Keratinocyte (primary cell): Measurements from ENCODE around the gene PCK1. TPM values are rescaled to one million over a fixed set of nuclear protein-coding genes. Genes with fewer than 3 reads are reported as not detected.

Experiments used
- DNase-seq: peaks from one replicate; pipeline ENCODE4 v3.0.0-alpha.2; 2011; ENCODE audit warnings: low read depth, missing footprints, low spot score
- FAIRE-seq: peaks from 2 replicates; lab custom pipeline; 2011; peaks lifted over from hg19 to GRCh38; lab: Jason Lieb, UNC
- H2AFZ ChIP-seq: 2 replicates; pipeline ENCODE4 v1.6.0; 2012; ENCODE audit warnings: low read length, control low read depth, inconsistent platforms; ENCODE audit not compliant: control insufficient read depth
- H3K27ac ChIP-seq: 2 replicates; pipeline ENCODE4 v1.5.1; 2011; ENCODE audit warnings: low read length; ENCODE audit not compliant: control insufficient read depth, insufficient read depth
- H3K27me3 ChIP-seq: 3 replicates; pipeline ENCODE4 v1.6.0; 2011; ENCODE audit warnings: low read length; ENCODE audit not compliant: control insufficient read depth, insufficient read depth; ENCODE audit errors: extremely low read depth
- H3K36me3 ChIP-seq, 2 experiments: 2 replicates in 1 of 2; 3 replicates in 1 of 2; pipeline ENCODE4 v1.5.1; 2011; ENCODE audit warnings: low read length in 2 of 2, mild to moderate bottlenecking in 1 of 2; ENCODE audit not compliant: control insufficient read depth in 2 of 2, insufficient read depth in 2 of 2; ENCODE audit errors: extremely low read depth in 1 of 2
- H3K4me1 ChIP-seq: 3 replicates; pipeline ENCODE4 v1.5.1; 2011; ENCODE audit warnings: low read length; ENCODE audit not compliant: control insufficient read depth, insufficient read depth; ENCODE audit errors: extremely low read depth
- H3K4me2 ChIP-seq: 3 replicates; pipeline ENCODE4 v1.6.0; 2011; ENCODE audit warnings: low read depth, low read length; ENCODE audit not compliant: control insufficient read depth, insufficient read depth; ENCODE audit errors: extremely low read depth
- H3K4me3 ChIP-seq, 3 experiments: fragments of 200-600 bp in 1 of 3; sonication (generic) in 1 of 3; 2 replicates in 2 of 3; 3 replicates in 1 of 3; pipeline ENCODE4 v1.5.1; 2011 to 2016; ENCODE audit warnings: low read length in 3 of 3, mild to moderate bottlenecking in 3 of 3, control low read depth in 2 of 3, inconsistent platforms in 1 of 3, low read depth in 1 of 3, mixed read lengths in 1 of 3, mixed run types in 1 of 3, moderate library complexity in 1 of 3; ENCODE audit not compliant: control insufficient read depth in 2 of 3, insufficient read depth in 2 of 3; ENCODE audit errors: extremely low read depth in 1 of 3
- H3K79me2 ChIP-seq: 2 replicates; pipeline ENCODE4 v1.6.0; 2012; ENCODE audit warnings: low read length; ENCODE audit not compliant: control insufficient read depth, insufficient read depth
- H3K9ac ChIP-seq: 3 replicates; pipeline ENCODE4 v1.6.0; 2011; ENCODE audit warnings: low read length; ENCODE audit not compliant: control insufficient read depth, insufficient read depth; ENCODE audit errors: extremely low read depth
- H3K9me1 ChIP-seq: 3 replicates; pipeline ENCODE4 v1.6.0; 2011; ENCODE audit warnings: low read length; ENCODE audit not compliant: control insufficient read depth, insufficient read depth; ENCODE audit errors: extremely low read depth
- H3K9me3 ChIP-seq: 2 replicates; pipeline ENCODE4 v1.5.1; 2012; ENCODE audit warnings: low read depth, low read length; ENCODE audit not compliant: control insufficient read depth
- H4K20me1 ChIP-seq: 3 replicates; pipeline ENCODE4 v1.6.0; 2011; ENCODE audit warnings: low read length; ENCODE audit not compliant: control insufficient read depth, insufficient read depth; ENCODE audit errors: extremely low read depth
- EZH2 ChIP-seq: IDR thresholded peaks from one replicate; pipeline ENCODE4 v1.6.1; 2012; ENCODE audit warnings: inconsistent platforms, mild to moderate bottlenecking, low read length, moderate library complexity
- dilution Hi-C: fragments of 300-500 bp; cut with MboI; formaldehyde crosslinking; loops from one replicate; pipeline ENCODE4 v1.7.0; 2020; ENCODE audit warnings: low sequenced_read_pairs; ENCODE audit not compliant: extremely low pct_ligation_motif_present
- polyA plus RNA-seq, 5 experiments: library from polyadenylated mRNA; depleted of rRNA in 3 of 5; stranded (reverse) in 3 of 5; stranded (forward) in 1 of 5; unstranded in 1 of 5; fragments of >200 nt; gene quantifications; 1 replicate in 1 of 5; 2 replicates in 3 of 5; 3 replicates in 1 of 5; pipeline versions ENCODE4 v1.2.1 to v1.2.3, GENCODE V29; 2011 to 2012; ENCODE audit warnings: missing spikeins in 2 of 5, low read depth in 1 of 5, low replicate concordance in 1 of 5
- TF ChIP-seq, protein P1 (sequence below), 3 experiments: IDR thresholded peaks in 1 of 3; conservative IDR thresholded peaks in 1 of 3; optimal IDR thresholded peaks in 1 of 3; 2 replicates in 2 of 3; 3 replicates in 1 of 3; pipeline versions ENCODE3 to v1.5.1; 2011; ENCODE audit warnings: low read length in 3 of 3, mild to moderate bottlenecking in 3 of 3, moderate library complexity in 2 of 3, control low read depth in 1 of 3, inconsistent platforms in 1 of 3; ENCODE audit not compliant: insufficient read depth in 2 of 3; ENCODE audit errors: extremely low read depth in 1 of 3

Gene PCK1
- polyA plus RNA-seq, 1 donor (not counting 4 experiments of a cell fraction or from before 2014, with no cell fraction given) = not detected

DNA sequence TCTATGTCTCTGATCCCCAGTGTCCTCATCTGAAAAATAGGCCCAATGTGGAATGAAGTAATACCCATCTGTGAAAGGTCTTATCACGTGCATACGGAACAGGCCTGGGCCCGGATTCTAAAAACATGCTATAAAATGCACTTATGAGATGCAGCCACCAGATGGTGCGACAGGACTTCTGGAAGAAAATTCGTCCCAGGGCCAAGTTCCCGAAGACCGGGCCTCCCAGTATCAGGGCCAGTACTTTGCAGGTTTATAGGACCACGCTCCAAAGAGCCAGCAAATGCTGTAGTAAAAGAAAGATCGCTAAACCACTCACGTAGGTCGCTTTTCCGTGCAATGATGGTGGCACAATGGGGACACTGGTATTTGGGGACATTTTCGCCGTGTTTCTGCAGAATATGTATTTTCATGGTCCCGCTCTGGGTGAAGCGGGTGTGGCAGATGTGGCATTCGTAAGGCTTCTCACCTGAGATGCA lies 46.6 kb upstream of the PCK1 start:
- Histone ChIP-seq H3K9ac (no peak overlapping the region), H2AFZ (no peak overlapping the region), H3K4me1 (no peaks in the 10 kb centered on the region), H3K4me2 (no peak overlapping the region), H3K9me3 (no peaks in the 10 kb centered on the region), H3K27ac (no peak overlapping the region), H3K9me1 (no peaks in the 10 kb centered on the region), H3K4me3 (no peak overlapping the region), H3K27me3 (peaks cover 9% of the 10 kb centered on the region), H4K20me1 (no peaks in the 10 kb centered on the region), H3K36me3 (no peaks in the 10 kb centered on the region), H3K79me2 (no peaks in the 10 kb centered on the region)
- DNase-seq (no peak), FAIRE-seq (no peak)
- TF ChIP-seq, protein P1, sequence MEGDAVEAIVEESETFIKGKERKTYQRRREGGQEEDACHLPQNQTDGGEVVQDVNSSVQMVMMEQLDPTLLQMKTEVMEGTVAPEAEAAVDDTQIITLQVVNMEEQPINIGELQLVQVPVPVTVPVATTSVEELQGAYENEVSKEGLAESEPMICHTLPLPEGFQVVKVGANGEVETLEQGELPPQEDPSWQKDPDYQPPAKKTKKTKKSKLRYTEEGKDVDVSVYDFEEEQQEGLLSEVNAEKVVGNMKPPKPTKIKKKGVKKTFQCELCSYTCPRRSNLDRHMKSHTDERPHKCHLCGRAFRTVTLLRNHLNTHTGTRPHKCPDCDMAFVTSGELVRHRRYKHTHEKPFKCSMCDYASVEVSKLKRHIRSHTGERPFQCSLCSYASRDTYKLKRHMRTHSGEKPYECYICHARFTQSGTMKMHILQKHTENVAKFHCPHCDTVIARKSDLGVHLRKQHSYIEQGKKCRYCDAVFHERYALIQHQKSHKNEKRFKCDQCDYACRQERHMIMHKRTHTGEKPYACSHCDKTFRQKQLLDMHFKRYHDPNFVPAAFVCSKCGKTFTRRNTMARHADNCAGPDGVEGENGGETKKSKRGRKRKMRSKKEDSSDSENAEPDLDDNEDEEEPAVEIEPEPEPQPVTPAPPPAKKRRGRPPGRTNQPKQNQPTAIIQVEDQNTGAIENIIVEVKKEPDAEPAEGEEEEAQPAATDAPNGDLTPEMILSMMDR (optimal IDR thresholded peaks at IDR 0.05 in 1 of 3, IDR thresholded peaks at IDR 0.05 in 1 of 3, conservative IDR thresholded peaks at IDR 0.05 in 1 of 3; ENCODE audit: extremely low read depth in 1 of 3, insufficient read depth in 2 of 3, low read length in 3 of 3) = peak; percentile 71 to 78 (median 72)
- no peak for TF ChIP-seq EZH2
- dilution Hi-C loops = no loop called here

DNA sequence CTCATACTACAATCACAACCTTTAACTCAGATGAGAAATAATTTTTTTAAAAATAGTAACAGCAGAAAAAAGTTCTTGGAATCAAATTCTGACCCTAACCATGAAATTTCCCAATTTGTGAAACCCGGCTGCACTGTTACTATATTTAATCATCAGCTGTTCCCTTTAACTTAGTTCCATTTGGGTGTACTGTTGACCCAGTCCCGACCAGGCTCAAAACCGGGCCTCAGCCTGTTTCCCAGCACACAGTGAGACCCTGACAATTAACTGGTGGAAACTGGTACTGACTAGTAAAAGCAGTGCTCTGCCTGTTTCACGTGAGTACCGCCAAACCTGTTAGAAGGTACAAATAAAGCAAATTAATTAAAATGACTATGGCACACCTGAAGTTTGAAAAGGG lies 43.0 kb upstream of the PCK1 start:
- Histone ChIP-seq H3K79me2 (no peaks in the 10 kb centered on the region), H4K20me1 (no peaks in the 10 kb centered on the region), H3K4me1 (no peaks in the 10 kb centered on the region), H3K36me3 (no peaks in the 10 kb centered on the region), H3K9ac (no peak overlapping the region), H2AFZ (no peak overlapping the region), H3K4me3 (no peak overlapping the region), H3K4me2 (no peak overlapping the region), H3K9me1 (no peaks in the 10 kb centered on the region), H3K9me3 (no peaks in the 10 kb centered on the region), H3K27me3 (peaks cover 9% of the 10 kb centered on the region), H3K27ac (no peak overlapping the region)
- dilution Hi-C loops = no loop called here
- no peak for DNase-seq
- no peak for FAIRE-seq
- no peak for TF ChIP-seq EZH2
- TF ChIP-seq, protein P1 (optimal IDR thresholded peaks at IDR 0.05 in 1 of 3, IDR thresholded peaks at IDR 0.05 in 1 of 3, conservative IDR thresholded peaks at IDR 0.05 in 1 of 3; ENCODE audit: extremely low read depth in 1 of 3, insufficient read depth in 2 of 3, low read length in 3 of 3) = no peak
